PC-9 (cell line): ENCODE results near the gene GBX2. TPM values are rescaled to one million over a fixed set of nuclear protein-coding genes. Genes with fewer than 3 reads are reported as not detected.

Source experiments
- BruUV-seq: library from RNA; stranded (reverse); fragments of 400-500 nt; replicated peaks from 2 replicates; lab custom pipeline; 2021; lab: Mats Ljungman, UMichigan
- CTCF ChIA-PET: fragments of 300-600 bp; sonication (Branson Sonifier 250); formaldehyde crosslinking; loops from one replicate; lab custom pipeline; 2022; ENCODE audit warnings: antibody characterized with exemption; lab: Charles Lee
- POLR2A ChIA-PET: fragments of 300-600 bp; sonication (Branson Sonifier 250); formaldehyde crosslinking; loops from one replicate; lab custom pipeline; 2022; ENCODE audit warnings: antibody characterized with exemption; ENCODE audit not compliant: unreplicated experiment; lab: Charles Lee
- DNase-seq, 2 experiments: peaks; one replicate each; pipeline versions ENCODE4 v3.0.0 to v3.0.0-alpha.2; 2015 to 2022; ENCODE audit warnings: mixed read lengths in 1 of 2
- H2AFZ ChIP-seq: fragments of 200-600 bp; sonication (generic); 2 replicates; pipeline ENCODE4 v1.8.1; 2017; ENCODE audit warnings: antibody characterized with exemption
- H3F3A ChIP-seq: fragments of 200-600 bp; sonication (generic); 2 replicates; pipeline ENCODE4 v1.8.1; 2017; ENCODE audit warnings: antibody characterized with exemption, mild to moderate bottlenecking, low read depth; ENCODE audit not compliant: insufficient read depth
- H3K27ac ChIP-seq: fragments of 200-600 bp; sonication (generic); 2 replicates; pipeline ENCODE4 v1.6.1; 2016; ENCODE audit warnings: mixed run types
- H3K27me3 ChIP-seq: fragments of 200-600 bp; sonication (generic); 2 replicates; pipeline ENCODE4 v1.6.1; 2016; ENCODE audit warnings: low read depth, mixed run types; ENCODE audit not compliant: insufficient read depth
- H3K36me3 ChIP-seq: fragments of 200-600 bp; sonication (generic); 2 replicates; pipeline ENCODE4 v1.6.1; 2016; ENCODE audit warnings: low read depth, mixed run types
- H3K4me1 ChIP-seq: fragments of 200-600 bp; sonication (generic); replicated peaks from 2 replicates; pipeline ENCODE4 v1.6.1; 2016; ENCODE audit warnings: mixed run types; ENCODE audit not compliant: insufficient read depth
- H3K4me2 ChIP-seq: fragments of 200-600 bp; sonication (generic); 2 replicates; pipeline ENCODE4 v1.6.1; 2017; ENCODE audit warnings: mixed run types
- H3K4me3 ChIP-seq: fragments of 200-600 bp; sonication (generic); 2 replicates; pipeline ENCODE4 v1.6.1; 2016; ENCODE audit warnings: mixed run types
- H3K79me2 ChIP-seq: fragments of 200-600 bp; sonication (generic); 2 replicates; pipeline ENCODE4 v1.6.1; 2017; ENCODE audit warnings: low read depth, mixed run types
- H3K9me2 ChIP-seq: fragments of 200-600 bp; sonication (generic); 2 replicates; pipeline ENCODE4 v1.8.1; 2017; ENCODE audit warnings: mild to moderate bottlenecking; ENCODE audit not compliant: insufficient read depth
- H3K9me3 ChIP-seq: fragments of 200-600 bp; sonication (generic); 2 replicates; pipeline ENCODE4 v1.8.1; 2016; ENCODE audit warnings: low read depth; ENCODE audit not compliant: insufficient read depth
- H4K20me1 ChIP-seq: fragments of 200-600 bp; sonication (generic); 2 replicates; pipeline ENCODE4 v1.8.1; 2017; ENCODE audit not compliant: insufficient read depth
- CTCF ChIP-seq: fragments of 200-600 bp; sonication (generic); conservative IDR thresholded peaks from 2 replicates; pipeline ENCODE4 v1.6.1; 2017; ENCODE audit warnings: mixed run types, antibody characterized with exemption, mild to moderate bottlenecking, moderate library complexity
- EZH2 ChIP-seq: fragments of 200-600 bp; sonication (generic); IDR thresholded peaks from 2 replicates; pipeline ENCODE4 v1.8.0; 2017; ENCODE audit warnings: antibody characterized with exemption, low read depth
- intact Hi-C: fragments of 100-400 bp; cut with micrococcal nuclease; formaldehyde crosslinking; loops from one replicate; pipeline ENCODE4 v1.10.0; 2022; ENCODE audit not compliant: unreplicated experiment
- total RNA-seq: library from RNA; stranded (reverse); gene quantifications from 2 replicates; pipeline ENCODE4 v1.2.3, GENCODE V29; 2021

GBX2 gene
- total RNA-seq, 1 experiment from 2014 or later, result not detected

- H3F3A ChIP-seq, result peaks cover 4% of the 10 kb centered on the region; the same call in 1 of the 2 replicates
- H2AFZ ChIP-seq, result peak overlapping the region; percentile 73; the same call in 1 of the 2 replicates
- no peaks in the 10 kb centered on the region for H3K9me2 ChIP-seq
- no peaks in the 10 kb centered on the region for H3K4me1 ChIP-seq
- peak; percentile 39 to 52 for DNase-seq
- H3K4me3 ChIP-seq, result peak overlapping the region; percentile 50
- H3K4me2 ChIP-seq, result peak overlapping the region; percentile 69
- intact Hi-C loops, result no loop called here
- CTCF ChIA-PET, result no interaction called here
- H3K27ac ChIP-seq, result no peak overlapping the region
- no peaks in the 10 kb centered on the region for H3K36me3 ChIP-seq
- H3K27me3 ChIP-seq, result no peaks in the 10 kb centered on the region
- H4K20me1 ChIP-seq, result no peaks in the 10 kb centered on the region; the same call in 1 of the 2 replicates
- no TSS peak for BruUV-seq
- H3K9me3 ChIP-seq, result no peaks in the 10 kb centered on the region
- TF ChIP-seq CTCF (peak; percentile 32; the same call in 1 of the 2 replicates), EZH2 (no peak)
- POLR2A ChIA-PET, result no interaction called here
- no peaks in the 10 kb centered on the region for H3K79me2 ChIP-seq
These were observed 683 bp downstream of the GBX2 start for GRCh38 chr2:236167297-236168109.

- H3K9me2 ChIP-seq, result no peaks in the 10 kb centered on the region
- H3K4me3 ChIP-seq, result peak overlapping the region; percentile 50
- intact Hi-C loops, result no loop called here
- ChIA-PET POLR2A (no interaction called here), CTCF (no interaction called here)
- no peaks in the 10 kb centered on the region for H3K79me2 ChIP-seq
- peaks cover 4% of the 10 kb centered on the region; the same call in 1 of the 2 replicates for H3F3A ChIP-seq
- no peak for DNase-seq
- no peak overlapping the region for H3K27ac ChIP-seq
- no peaks in the 10 kb centered on the region for H3K4me1 ChIP-seq
- peak overlapping the region; percentile 69 for H3K4me2 ChIP-seq
- no TSS peak for BruUV-seq
- TF ChIP-seq EZH2 (no peak), CTCF (no peak)
- H4K20me1 ChIP-seq, result no peaks in the 10 kb centered on the region; the same call in 1 of the 2 replicates
- H2AFZ ChIP-seq, result peak overlapping the region; percentile 73
- no peaks in the 10 kb centered on the region for H3K36me3 ChIP-seq
- H3K9me3 ChIP-seq, result no peaks in the 10 kb centered on the region
- H3K27me3 ChIP-seq, result no peaks in the 10 kb centered on the region
These were observed 1.3 kb downstream of the GBX2 start for GRCh38 chr2:236166796-236167296.

- Histone ChIP-seq H3K36me3 (no peaks in the 10 kb centered on the region), H3K4me3 (no peak overlapping the region; the same call in 1 of the 2 replicates), H3F3A (peaks cover 4% of the 10 kb centered on the region; the same call in 1 of the 2 replicates), H3K79me2 (no peaks in the 10 kb centered on the region), H3K4me2 (peak overlapping the region; percentile 69; the same call in 1 of the 2 replicates), H2AFZ (no peak overlapping the region), H3K27ac (no peak overlapping the region), H3K4me1 (no peaks in the 10 kb centered on the region), H3K9me2 (no peaks in the 10 kb centered on the region), H3K9me3 (no peaks in the 10 kb centered on the region), H3K27me3 (no peaks in the 10 kb centered on the region), H4K20me1 (no peaks in the 10 kb centered on the region; the same call in 1 of the 2 replicates)
- DNase-seq, result no peak
- CTCF ChIA-PET, result no interaction called here
- POLR2A ChIA-PET, result no interaction called here
- no TSS peak for BruUV-seq
- TF ChIP-seq EZH2, result no peak
- TF ChIP-seq CTCF, result no peak
- intact Hi-C loops, result no loop called here
These were observed 2.1 kb downstream of the GBX2 start for GRCh38 chr2:236165842-236166795.
